NCI-H748 (cell line): Measurements from ENCODE around the gene CARMIL3.

ENCODE experiments used
- DNase-seq: peaks from one replicate; lab custom pipeline; 2025; ENCODE audit not compliant: unreplicated experiment; lab: John Stamatoyannopoulos, UW

The CARMIL3 gene

DNA sequence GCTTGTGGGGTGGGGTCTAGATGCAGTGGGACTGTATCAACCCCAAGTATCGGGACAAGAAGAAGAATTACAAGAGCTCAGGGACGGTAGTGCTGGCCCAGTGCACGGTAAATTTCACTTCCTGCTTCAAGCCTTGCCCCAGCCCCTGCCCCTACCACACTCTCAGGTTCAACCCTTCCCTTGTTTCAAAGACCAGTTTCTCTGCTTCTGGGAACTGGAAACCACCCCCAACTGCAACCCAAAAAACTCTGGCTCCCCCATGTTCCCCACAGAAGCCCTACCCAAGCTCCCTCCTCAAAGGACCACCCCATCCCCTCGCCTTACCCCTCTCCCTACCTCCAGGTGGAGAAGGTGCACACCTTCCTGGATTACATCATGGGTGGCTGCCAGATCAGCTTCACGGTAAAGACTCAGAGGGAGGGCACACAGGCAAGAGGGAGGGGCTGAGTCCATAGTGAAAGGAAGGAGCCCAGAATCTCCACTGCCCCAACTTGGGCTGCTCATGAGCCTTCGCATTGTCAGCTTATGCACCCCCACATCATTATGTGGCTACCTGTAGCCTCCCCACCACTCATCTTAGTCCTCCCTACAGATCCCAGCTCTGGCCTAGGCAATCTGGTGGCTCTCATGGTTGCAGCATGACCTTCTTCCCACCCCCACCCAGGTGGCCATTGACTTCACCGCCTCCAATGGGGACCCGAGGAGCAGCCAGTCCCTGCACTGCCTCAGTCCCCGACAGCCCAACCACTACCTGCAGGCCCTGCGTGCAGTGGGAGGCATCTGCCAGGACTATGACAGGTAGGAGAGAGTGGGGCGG lies 23.9 kb downstream of the CARMIL3 start:
- DNase-seq = no peak

DNA sequence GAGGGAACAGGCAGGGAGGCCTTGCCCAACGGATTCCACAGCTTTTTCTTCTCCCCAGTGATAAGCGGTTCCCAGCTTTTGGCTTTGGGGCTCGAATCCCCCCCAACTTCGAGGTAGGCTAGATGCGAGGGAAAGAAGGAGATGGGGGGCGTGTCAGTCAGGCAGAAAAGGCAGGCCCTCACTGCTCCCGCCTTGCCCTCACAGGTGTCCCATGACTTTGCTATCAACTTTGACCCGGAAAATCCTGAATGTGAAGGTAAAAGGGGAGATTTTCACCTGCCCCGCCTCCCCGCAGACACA lies 24.4 kb downstream of the CARMIL3 start:
- DNase-seq = no peak

- no peak for DNase-seq
Measured at GRCh38 chr14:24077086-24077485, 25.3 kb downstream of the CARMIL3 start.

DNA sequence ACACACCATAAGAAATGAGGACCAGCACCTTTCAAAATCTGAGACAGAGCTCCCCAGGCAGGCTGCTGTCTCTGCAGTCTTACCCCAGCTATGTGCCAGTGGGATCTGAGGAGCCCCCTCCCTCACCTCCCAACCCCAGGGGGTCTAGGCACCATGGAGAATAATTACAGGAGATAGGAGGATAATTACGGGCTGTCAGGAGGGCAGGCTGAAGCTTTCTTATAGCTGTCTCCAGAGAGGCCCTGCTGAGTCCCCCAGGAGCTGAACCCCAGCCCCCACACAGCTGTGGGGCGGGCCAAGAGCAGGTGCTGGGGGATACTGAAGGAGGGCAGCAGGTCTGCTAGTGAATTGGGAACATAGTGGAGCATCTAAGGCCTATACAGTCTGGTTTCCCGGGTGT lies 26.3 kb downstream of the CARMIL3 start:
- no peak for DNase-seq

- peak; percentile 9 for DNase-seq
Measured at GRCh38 chr14:24079491-24080141, 27.8 kb downstream of the CARMIL3 start.

DNA sequence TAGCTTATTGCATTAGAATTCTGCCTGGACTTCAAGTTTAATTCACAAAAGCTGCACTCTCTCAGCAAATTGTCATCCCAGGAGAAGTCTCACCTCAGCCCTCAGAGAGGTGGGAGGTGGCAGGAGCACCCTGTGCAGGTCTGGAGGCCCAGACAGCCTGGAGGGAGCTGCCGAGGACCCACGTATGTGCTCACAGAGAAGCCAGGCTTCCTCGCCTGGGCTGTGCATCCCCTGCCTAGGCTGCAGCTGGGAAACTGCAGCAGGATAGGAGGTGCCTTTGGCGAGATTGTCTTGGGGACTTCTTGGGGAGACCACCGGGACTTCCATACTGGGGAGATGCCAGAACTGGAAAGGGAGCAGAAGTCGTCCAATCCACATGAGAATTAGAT lies 28.3 kb downstream of the CARMIL3 start:
- no peak for DNase-seq

GRCh38 chr14:24080888-24081738 lies 29.3 kb downstream of the CARMIL3 start:
- peak; percentile 75 for DNase-seq

- no peak for DNase-seq
Measured at GRCh38 chr14:24081739-24082211, 30.0 kb downstream of the CARMIL3 start.

DNA sequence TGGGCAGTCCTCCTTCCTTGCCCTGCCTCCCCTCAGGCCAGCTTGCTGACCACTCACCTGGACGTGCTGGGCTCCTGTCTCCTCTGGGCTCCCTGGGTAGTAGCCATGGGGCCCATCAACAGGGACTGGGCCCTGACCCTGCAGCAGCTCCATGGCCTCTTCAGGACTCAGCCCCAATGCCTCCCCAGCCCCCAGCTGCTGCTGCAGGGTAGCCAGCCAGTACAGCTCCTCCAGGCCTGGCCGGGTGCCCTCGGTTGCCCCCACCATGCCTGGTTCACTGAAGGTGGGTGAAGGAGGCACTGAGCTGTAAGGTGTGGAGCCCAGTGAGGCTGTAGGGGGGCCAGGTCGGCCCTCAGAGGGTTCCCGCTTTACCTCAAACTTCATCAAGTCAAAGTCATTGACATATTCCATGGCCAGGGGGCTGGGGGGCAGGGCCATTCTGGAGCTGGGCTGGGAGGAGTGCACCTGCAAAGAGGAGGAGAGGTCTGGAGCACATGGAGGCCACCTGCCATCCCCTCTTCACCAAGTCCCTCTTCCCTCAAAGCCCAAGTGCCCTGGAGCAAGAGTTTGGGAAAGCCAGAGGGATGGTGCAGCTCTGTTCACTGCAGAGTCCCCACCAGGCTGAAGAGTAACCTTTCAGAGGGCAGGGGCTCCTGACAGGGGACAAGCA lies 30.7 kb downstream of the CARMIL3 start:
- DNase-seq = no peak

DNA sequence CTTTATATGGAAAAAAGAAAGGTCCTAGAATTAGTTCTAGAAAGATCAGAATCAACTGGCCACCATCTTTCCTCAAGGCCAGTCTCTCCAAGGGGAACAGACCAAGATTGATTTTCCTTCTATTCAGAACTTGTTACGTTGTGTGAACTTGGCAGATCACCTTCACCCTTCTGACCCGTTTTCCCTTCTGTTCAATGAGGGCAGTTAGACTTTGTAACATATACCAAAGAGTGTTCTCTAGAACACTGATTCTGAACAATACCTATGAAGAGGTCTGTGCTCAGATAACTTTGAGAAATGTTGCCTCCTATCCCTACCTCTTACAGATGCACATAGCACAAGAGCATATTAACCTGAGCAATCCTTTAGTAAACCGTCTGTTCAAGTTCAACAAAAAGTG lies 31.7 kb downstream of the CARMIL3 start:
- DNase-seq = no peak

DNA sequence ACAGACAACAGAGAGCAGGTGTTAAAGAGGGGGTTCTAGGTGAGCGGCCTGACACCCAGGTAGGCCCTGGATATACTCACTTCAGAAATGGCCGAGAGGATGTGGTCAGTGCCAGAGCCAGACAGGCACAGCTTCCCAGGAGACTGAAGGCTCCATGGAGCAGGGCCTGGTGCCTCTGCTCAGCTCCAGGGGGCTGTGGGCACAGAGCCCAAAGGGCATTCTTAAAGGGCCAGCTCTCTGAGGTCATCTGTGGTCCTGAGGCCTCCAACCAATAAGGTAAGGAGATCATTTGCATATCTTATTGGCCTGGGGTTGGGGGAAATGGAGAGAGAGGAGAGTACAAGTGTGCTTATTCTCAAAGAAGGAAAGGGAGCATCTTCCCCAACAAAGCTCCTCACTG lies 32.6 kb downstream of the CARMIL3 start:
- DNase-seq = no peak

GRCh38 chr14:24085215-24085614 lies 33.4 kb downstream of the CARMIL3 start:
- DNase-seq = no peak

DNA sequence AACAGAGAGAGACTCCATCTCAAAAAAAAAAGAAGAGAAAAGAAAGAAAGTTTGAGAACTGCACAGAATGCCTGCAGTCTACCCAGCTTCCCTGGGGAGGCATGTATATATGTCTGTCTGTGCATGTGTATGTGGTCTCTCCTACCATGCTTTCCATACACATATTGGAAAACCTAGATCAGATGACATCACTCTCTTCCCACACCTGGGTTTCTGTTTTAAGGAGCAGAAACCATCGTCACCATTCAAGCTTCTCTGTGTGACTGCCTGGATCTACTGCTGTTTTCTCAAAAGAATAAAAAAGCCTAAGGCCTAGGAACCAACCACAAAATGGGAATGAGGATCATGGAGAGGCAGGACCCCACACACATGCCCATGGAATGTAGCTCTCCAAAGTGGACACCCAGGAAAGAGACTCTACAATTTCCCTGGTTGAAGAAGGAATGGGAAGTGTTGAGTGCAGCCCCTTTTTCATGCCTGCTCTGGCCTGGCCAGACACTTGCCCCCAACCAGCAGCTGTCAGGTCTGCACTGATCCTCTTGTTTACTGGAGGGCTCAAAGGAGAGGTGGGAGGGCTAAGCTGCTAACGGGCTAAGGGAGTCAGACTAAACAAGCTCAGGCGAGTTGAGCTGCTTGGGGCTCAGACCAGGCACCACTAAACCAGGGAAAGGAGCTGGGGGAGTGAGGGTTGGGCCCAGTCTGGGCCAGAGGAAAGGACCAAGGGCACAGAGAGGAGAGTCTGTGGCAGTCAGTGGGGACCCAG lies 34.6 kb downstream of the CARMIL3 start:
- no peak for DNase-seq

- no peak for DNase-seq
Measured at GRCh38 chr14:24087004-24087403, 35.2 kb downstream of the CARMIL3 start.

DNA sequence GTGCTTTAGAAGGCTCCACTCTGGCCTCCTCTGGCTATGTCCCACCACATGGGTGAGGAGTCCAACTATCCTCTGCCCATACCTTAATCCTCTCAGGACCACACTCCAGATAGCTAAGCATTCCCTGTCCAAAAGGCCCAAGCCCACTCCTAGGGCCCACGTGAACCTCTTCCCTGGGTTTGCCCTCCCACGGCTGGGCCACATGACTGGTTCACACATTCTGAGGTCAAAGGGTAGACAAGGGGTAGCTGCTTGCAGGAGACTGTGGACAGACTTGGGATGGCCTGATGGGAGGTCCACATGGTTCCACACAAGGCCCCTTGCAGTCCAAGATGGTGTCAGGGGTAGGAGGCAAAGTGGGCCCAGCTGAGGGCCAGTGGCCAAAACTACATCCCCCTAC lies 36.3 kb downstream of the CARMIL3 start:
- DNase-seq = no peak

DNA sequence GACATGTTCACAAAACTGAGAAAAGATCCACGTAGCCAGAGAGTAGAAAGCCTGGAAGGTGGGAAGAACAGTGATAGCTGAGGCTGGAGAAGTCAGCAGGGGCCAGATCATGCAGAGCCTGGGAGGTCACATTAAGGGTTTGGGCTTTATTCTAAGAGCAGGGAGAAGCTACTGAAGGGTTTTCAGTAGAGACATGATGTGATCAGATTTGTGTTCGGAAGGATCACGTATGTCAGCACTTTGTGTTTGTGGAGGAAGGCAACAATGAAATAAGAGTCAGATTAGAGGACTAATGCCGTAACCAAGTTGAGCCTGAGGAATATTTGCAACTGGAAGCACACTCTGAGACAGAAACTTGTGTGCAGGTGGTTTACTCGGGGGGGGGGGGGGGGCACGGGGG lies 38.1 kb downstream of the CARMIL3 start:
- no peak for DNase-seq

DNA sequence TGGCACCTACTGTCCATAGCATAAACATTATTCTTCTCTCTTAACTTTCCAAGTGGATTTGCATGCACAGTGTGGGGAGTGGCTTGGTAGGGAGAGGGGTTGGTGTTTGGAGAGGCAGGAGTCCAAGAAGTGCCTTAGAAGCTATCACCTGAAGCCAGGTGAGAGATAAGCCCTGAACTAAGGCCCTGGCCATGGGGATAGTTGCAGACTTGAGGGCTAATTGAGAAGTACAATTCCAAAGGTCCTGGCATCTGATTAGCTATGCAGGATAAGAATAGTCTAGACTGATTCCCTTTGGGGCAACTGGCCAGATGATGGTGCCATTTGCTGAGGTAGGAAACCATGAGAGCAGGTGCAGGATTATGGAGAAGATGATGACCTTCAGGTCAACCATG lies 40.3 kb downstream of the CARMIL3 start:
- no peak for DNase-seq

DNA sequence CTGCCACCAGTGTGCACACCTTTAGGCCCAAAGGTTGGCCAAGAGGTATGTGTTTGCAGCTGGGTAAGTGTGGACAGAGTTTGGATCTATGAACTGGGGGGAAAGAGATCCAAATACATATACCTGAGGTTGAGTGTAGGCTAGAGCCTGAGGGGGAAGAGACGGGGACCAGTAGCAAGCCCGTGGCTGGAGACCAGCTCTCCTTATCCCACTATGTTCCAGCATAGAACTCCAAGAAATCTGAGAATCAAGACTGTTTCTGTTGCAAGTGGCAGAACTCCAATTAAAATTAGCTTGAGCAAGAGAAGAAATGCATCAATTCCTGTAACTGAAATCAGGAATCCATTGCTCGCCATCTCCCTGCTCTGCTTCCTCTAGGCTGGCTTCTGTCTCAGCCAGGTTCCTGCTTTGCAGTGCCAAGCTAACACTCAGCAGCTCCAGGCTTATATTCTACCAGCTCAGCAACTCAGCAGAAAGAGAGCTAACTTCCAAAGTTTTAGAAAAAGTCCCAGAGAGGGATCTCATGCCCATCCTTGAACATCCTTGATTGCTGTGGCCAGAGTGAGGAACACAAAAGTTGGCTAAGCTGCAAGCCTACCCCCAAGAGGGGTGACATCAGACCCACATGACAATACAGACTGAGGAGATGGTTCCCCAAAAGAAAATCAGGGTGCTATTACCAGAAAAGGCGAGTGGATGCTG lies 40.8 kb downstream of the CARMIL3 start:
- no peak for DNase-seq

DNA sequence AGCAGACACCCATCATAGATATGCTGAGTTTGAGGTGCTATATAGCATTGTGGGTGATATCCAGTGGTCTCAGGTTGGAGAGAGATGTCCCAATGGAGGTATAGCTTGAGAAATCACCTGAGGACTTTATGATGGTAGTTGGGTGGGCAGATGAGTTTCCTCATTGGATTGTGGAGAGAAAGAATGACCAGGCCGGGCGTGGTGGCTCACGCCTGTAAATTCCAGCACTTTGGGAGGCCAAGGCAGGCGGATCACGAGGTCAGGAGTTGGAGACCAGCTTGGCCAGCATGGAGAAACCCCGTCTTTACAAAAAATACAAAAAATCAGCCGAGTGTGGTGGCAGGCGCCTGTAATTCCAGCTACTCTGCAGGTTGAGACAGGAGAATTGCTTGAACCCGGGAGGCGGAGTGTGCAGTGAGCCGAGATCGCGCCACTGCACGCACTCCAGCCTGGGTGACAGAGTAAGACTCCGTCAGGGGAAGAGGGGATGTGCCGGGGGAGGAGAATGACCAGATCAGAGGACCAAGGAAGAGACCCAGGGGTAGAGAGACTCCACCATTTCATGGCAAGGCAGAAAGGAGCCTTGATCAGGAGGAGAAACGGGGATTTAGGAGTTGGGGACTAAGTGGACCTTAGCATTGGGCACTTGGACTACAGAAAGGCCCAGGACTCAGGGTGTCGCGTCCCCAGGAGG lies 41.5 kb downstream of the CARMIL3 start:
- no peak for DNase-seq
